ENCODE measurements around the gene FHL5.
"Not testable (repeated sequence)": the region's sequence is repeated elsewhere in the genome, so short reads cannot be mapped to it uniquely, and the experiment has no call there.

FHL5 gene

DNA sequence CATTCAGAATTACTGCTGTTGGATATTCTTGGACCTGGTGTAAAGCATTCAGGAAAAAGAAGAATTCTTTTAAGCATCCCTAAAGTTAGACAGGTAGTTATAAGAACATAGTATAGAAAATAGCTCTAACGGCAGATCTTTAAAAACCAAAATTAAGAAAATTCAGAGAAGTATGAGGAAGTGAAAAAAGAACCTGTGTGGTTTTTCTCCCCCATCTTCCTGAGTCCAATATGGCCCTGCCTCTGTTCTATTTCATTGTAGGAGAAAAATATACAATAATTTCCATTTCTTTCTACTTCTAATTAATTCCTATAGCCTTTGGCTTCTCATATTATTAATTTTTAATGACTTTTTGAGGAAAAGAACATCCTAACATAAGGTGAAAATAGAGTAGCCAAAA lies 47.1 kb downstream of the FHL5 start:
- DNase-seq (ENCODE audit: low read depth): no peak

DNA sequence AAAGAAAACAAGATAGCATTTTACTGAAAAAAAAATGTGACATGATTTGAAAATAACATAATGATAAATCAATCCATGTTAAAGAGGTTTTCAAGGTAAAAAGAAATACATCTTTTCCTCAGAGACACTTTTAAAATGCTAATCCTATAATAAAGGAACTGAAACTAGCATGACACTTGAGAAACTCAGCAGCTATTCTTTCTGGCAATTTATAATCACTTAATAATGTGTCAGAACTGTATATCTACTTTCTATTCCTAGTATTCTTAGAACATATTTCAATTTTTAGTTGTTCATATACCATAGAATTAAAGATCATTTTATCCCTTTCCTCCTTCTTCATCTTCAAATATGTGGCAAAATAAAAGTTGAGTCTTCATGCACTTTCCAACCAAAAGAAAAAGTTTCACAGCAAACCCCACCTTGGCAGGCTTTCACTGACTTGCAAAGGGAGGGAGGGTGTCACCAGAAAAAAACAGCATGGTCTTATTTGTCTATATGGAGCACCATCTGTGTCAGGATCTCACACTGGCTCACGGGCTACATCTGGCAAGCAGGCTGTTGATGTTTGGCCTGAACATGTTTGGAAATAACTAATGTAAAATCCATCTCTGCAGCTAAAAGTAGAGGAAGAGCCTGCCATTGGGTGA lies 48.5 kb downstream of the FHL5 start:
- DNase-seq (ENCODE audit: low read depth): no peak

DNA sequence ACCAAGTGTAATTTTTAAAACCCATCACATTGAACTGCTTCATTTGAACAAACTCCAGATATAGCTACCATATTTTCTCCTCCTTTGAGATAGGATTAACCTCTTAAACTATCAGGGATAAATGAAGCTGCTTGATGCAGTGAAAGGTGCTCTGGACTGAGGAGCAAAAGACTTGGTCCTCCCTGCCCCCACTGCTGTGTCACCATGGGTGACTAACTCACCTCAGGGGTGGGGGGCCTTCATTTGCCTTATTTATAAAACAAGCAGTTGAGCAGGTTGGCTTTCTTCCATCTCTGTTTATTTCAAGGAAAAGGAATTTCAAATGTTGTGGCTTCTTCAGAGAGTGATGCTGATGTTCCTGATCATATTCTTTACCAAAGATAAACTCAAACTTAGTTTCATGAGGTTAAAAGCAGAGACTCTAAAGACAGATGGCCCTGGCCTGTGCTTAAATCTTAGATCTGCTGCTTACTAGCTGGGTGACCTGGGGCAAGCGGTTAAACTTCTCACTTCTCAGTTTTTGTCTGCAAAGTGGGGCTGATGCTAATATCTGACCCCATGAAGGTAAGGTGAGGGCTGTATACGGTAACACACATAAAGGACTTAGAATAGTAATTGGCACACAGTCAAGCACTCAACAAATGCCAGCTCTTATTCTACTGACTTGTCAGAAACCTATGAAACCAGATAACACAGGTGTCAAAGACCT lies 50.5 kb downstream of the FHL5 start:
- DNase-seq (ENCODE audit: low read depth): no peak

DNA sequence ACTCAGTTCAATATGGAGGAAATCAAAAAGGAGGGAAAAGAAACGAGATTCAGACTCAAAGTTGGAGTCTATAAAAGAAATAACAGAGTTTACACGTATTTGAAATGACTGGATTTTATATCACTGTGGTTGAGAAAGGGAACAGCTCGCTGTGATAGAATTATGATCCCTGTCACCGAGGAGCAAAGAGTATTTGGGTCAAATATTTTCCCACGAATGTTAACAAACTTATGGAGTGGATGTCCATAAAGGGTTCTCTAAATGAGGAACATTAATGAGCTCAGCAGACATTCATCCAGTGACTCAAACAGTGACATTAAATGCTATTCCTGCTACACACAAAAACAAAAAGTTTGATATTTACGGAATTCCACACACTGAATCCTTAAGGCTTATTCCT lies 57.9 kb downstream of the FHL5 start:
- no peak for DNase-seq (ENCODE audit: low read depth)

DNA sequence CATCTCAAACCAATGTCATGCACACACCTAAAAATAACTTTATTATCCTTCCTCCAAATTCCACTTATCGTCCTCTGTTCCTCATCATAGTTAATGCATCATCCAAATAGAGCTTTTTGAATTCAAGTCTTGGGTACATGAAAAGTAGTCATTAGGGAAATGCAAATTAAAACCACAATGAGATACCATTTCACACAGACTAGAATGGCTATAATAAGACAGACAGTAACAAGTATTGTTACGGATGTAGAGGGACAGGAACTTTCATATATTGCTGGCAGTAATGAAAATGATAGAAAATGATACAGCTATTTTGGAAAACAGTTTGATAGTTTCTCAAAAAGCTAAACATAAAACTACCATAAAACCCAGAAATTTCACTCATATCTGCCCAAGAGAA lies 59.1 kb downstream of the FHL5 start:
- DNase-seq (ENCODE audit: low read depth): no peak

DNA sequence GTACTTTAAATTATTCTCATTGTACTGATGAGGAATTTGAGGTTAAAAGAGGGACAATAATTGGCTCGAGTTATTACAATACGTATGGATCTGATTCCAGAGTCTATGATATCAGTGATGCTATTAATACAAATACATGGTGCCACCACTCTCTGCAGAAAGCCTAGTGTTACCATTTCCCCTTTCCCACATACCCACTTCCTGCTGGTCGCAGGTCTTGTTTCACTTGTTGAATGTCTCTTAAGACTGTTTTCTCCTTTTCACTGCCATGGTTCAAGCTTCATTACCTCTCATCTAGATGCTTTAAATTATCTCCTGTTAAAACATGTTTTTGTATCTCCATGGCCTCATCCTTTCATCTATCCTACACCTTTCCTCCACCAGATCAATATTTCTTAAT lies 62.0 kb downstream of the FHL5 start:
- no peak for DNase-seq (ENCODE audit: low read depth)

DNA sequence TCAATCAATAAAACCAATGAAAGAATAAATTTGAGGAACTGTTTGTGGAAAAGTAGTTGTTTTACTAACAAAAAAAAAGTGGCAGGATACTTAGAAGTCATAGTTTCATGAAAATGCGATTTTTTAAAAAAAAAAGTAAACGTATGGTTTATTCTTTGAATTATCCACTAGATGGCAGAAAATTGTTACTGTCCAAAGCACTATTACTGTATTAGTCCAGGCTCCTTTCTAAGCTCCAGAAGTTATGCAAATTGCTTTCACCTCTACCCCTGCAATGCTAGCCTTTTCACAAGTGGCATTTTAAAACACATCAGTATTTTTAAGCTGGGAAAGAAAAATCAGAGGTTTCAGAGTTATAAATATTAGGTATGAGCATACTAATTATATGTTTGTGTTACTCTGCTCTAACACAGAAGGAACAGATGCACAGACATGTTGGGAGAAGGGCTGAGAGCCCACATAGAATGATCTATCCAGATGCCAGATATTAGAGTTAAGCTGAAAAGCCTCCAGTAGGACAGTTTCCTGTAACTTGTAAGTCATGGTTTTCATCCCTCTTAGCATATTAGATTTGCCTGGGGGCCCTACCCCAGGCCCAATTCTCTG lies 63.9 kb downstream of the FHL5 start:
- peak; percentile 13 for DNase-seq (ENCODE audit: low read depth)

DNA sequence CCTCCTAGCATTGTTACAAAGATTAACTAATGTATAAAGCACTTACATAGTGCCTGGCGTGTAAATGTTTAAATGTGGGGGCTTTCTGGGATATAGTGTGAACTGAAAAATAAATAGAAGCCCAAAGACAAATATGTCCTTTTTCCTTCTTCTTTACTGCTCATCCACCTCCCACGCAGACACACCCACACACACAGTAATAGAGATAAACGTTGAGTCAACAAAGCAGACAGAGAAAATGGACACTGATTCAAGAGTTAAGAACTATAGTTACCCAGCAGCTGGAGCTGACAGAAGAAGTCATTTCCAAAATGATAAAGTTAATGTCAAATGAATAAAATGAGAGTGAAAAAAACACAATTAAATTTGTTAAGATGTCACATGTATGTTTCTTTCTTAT lies 68.3 kb downstream of the FHL5 start:
- DNase-seq (ENCODE audit: low read depth): no peak

DNA sequence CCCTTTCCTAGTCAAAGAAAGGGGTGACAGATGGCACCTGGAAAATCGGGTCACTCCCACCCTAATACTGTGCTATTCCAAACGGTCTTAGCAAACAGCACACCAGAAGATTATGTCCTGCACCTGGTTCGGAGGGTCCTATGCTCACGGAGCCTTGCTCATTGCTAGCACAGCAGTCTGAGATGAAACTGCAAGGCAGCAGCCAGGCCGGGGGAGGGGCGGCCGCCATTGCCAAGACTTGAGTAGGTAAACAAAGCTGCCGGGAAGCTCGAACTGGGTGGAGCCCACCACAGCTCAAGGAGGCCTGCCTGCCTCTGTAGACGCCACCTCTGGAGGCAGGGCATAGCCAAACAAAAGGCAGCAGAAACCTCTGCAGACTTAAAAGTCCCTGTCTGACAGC lies 75.1 kb downstream of the FHL5 start:
- DNase-seq (ENCODE audit: low read depth): not testable (repeated sequence)

DNA sequence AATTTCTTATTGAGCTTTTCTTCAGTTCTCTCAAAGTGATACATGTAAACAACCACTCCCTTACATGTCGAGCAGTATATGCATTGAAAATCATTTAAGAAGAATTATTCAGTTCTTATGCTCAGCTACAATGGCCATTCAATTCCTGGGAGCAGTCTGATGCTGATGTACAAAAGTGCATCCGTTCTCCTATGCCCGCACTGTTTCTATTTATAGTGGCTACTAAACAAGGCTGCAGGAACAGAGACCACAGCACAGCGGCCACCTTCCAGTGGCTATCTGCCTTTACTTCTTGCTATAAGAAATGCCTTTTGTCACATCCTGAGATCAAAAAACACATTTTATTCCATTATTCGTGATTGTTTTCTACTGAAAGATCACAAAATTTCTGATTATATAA lies 82.2 kb downstream of the FHL5 start:
- no peak for DNase-seq (ENCODE audit: low read depth)

DNA sequence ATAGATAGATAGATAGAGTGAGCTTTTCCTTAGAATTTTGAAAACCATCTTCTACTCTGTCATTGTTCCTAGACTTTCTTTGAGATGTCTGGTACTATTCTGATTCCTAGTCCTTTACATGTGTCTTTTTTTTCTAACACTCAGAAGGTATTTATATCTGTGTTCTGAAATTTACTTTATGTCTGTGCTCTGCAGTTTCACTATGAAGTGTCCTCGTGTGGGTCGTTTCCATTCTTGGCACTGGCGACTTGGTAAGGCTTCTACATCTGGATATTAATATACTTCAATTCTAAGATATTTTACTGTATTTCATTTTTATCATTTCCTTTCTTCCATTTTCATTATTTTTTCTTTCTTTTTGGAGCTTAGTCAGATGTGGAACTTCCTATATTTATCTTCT lies 87.0 kb downstream of the FHL5 start:
- no peak for DNase-seq (ENCODE audit: low read depth)

DNA sequence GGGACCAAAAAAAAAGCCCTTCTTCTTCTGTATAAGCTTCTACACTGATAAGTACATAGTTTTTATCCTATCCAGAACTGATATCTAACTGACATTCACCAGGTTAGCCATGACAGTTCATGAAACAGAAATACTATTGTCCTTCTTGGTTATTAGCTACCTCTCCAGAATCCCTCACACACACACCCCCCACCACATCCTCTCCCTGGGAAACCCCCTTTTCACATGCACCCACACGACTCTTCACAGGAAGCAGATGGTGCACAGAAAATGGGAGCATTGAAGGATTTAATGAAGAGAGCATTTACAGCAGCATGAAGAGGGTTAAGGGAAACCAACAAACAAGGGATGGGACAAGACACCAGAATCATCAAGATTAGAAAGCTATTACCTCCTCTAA lies 88.9 kb downstream of the FHL5 start:
- no peak for DNase-seq (ENCODE audit: low read depth)

DNA sequence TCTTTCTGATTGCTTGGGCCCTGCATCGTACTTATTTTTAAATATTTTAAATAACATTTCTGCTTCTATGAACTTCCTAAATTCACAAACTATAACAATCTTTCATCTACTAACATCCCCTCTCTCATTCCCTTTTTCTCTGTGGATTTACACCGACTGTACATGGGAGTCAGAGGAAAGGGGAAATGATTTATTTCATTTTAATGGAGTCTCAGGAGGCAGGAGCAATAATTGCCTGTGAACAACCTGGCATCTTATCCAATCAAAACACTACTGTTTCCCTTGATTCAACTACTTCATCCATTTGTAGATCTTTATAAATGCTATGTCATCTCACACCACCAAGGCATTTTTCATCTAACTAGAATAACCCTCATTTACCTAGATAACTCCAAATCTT lies 89.6 kb downstream of the FHL5 start:
- no peak for DNase-seq (ENCODE audit: low read depth)

DNA sequence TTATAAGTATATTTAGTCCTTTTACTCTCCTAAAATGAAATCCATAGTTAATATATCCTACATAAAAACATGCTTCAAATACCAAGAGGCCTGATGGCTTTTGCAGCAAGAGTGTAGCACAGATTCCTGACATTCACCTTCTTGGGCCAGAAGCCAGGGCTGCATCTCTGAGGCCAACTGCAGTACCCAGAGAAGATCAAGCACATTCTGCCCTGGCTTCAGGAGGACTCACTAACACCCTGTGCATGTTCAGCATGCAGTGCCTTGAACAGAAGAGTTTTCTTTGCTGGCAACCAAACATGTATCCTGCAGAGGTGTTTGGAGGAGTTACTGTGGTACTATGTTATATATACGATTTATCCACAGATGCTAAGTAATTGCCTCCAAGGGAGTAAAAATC lies 90.3 kb downstream of the FHL5 start:
- no peak for DNase-seq (ENCODE audit: low read depth)

DNA sequence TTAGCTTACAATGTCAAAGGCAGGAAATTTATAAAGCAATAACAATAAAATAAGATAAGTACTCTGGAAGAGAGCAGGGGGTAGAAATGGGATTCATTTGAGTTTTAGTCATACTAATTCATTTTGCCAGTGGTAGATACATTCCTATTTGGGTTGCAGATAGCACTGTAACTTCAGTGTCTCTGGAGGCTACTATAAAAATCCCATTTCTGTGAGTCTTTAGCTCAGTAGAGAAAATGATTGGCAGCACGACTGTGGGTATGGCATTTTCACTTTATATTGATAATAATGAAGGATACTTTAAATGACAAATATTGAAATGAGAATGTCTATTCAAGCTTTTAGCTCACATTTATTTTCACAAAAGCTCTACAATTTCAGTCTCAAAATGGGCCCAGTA lies 93.6 kb downstream of the FHL5 start:
- DNase-seq (ENCODE audit: low read depth): no peak

DNA sequence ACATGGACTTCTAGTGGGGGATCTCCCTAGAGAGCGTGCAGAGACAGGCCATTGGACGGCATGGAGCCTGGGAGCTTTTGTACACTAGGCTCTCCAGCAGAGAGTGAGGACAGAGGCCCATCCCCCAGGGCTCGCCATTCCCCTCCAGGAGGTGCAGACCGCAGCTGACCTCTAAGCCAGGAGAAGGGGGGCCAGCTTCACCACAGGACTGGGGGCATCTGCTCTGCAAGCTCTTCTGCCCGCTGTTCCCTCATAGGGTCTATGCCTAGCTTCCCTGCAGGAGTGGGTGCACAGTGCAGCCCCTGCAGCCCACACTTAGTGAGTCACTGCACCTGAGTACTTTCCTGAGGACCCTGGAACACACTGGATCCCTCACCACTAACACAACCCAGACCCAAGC lies 94.4 kb downstream of the FHL5 start:
- DNase-seq (ENCODE audit: low read depth): no peak

DNA sequence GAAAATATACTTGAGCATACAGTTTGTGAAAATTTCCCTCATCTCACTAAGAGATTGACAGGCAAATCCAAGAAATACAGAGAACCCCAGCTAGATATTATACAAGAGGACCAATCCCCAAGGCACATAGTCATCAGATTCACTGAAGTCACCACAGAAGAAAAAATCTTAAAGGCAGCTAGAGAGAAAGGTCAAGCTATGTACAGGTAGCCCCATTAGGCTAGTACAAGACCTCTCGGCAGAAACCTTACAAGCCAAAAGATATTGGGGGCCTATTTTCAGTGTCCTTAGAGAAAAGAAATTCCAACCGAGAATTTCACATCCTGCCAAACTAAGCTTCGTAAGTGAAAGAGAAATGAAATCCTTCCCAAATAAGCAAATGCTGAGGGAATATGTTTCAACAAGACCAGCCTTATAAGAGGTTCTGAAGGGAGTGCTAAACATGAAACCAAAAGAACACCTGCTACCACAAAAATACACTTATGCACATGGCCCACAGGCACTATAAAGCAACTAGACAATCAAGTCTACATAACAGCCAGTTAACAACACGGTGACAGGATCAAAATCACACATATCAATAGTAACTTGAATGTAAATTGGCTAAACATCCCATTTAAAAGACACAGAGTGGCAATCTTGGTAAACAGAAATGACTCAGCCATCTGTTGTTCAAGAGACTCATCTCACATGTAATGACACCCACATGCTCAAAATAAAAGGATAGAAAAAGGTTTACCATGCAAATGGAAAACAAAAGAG lies 96.3 kb downstream of the FHL5 start:
- DNase-seq (ENCODE audit: low read depth): no peak

Data from HS-5 (cell line).